ENCODE results near the gene MGAT4B. TPM values are rescaled to one million over a fixed set of nuclear protein-coding genes. Genes with fewer than 3 reads are reported as not detected.

The MGAT4B gene
- total RNA-seq, 1 donor from 2014 or later: 193 TPM

DNA sequence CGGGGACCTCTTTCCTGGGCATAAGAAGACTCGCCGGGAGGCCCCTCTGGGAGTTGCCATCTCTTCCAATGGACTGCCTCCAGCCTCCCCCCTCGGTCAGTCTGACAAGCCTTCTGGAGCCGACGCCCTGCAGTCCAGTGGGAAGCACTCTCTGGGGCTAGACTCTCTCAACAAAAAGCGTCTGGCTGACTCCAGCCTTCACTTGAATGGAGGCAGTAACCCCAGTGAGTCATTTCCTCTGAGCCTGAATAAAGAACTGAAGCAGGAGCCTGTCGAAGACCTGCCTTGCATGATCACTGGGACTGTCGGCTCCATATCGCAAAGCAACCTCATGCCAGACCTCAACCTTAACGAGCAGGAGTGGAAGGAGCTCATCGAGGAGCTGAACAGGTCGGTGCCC is 41.3 kb downstream of the MGAT4B start:
- DNase-seq (ENCODE audit: low read depth) (peak; percentile 92), FAIRE-seq (peak; percentile 34)
- Histone ChIP-seq H3K4me2 (ENCODE audit: low read length) (peak overlapping the region; percentile 80), H3K4me3 (ENCODE audit: insufficient read depth, low read depth, low read length) (peak overlapping the region; percentile 9), H3K4me1 (ENCODE audit: insufficient read depth, low read length) (peaks cover 60% of the 10 kb centered on the region), H4K20me1 (ENCODE audit: insufficient read depth, low read length) (peaks cover 41% of the 10 kb centered on the region), H2AFZ (ENCODE audit: low read depth, low read length) (no peak overlapping the region), H3K36me3 (ENCODE audit: insufficient read depth, low read length) (peaks cover 9% of the 10 kb centered on the region), H3K79me2 (ENCODE audit: insufficient read depth, low read length) (peaks cover 67% of the 10 kb centered on the region), H3K27ac (ENCODE audit: low read depth, low read length) (peak overlapping the region; percentile 81), H3K9ac (ENCODE audit: low read length) (peak overlapping the region; percentile 63), H3K9me3 (ENCODE audit: insufficient read depth, low read depth, low read length) (no peaks in the 10 kb centered on the region), H3K27me3 (ENCODE audit: insufficient read depth, low read length) (no peaks in the 10 kb centered on the region)
- Mint-ChIP-seq H3K27ac (ENCODE audit: unreplicated experiment) (peak overlapping the region; percentile 89), H3K4me1 (ENCODE audit: low read depth, unreplicated experiment) (peaks cover 68% of the 10 kb centered on the region), H3K36me3 (ENCODE audit: low read depth, unreplicated experiment) (peaks cover 13% of the 10 kb centered on the region), H3K9me3 (ENCODE audit: unreplicated experiment) (no peaks in the 10 kb centered on the region), H3K4me3 (ENCODE audit: unreplicated experiment) (peak overlapping the region; percentile 76), H3K27me3 (ENCODE audit: low read depth, unreplicated experiment) (no peaks in the 10 kb centered on the region)
- TF ChIP-seq, protein P1, sequence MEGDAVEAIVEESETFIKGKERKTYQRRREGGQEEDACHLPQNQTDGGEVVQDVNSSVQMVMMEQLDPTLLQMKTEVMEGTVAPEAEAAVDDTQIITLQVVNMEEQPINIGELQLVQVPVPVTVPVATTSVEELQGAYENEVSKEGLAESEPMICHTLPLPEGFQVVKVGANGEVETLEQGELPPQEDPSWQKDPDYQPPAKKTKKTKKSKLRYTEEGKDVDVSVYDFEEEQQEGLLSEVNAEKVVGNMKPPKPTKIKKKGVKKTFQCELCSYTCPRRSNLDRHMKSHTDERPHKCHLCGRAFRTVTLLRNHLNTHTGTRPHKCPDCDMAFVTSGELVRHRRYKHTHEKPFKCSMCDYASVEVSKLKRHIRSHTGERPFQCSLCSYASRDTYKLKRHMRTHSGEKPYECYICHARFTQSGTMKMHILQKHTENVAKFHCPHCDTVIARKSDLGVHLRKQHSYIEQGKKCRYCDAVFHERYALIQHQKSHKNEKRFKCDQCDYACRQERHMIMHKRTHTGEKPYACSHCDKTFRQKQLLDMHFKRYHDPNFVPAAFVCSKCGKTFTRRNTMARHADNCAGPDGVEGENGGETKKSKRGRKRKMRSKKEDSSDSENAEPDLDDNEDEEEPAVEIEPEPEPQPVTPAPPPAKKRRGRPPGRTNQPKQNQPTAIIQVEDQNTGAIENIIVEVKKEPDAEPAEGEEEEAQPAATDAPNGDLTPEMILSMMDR (IDR thresholded peaks at IDR 0.05; ENCODE audit: insufficient read depth, low read depth, low read length): no peak
- TF ChIP-seq EZH2 (IDR thresholded peaks at IDR 0.05; ENCODE audit: insufficient read depth, low read length): no peak

DNA sequence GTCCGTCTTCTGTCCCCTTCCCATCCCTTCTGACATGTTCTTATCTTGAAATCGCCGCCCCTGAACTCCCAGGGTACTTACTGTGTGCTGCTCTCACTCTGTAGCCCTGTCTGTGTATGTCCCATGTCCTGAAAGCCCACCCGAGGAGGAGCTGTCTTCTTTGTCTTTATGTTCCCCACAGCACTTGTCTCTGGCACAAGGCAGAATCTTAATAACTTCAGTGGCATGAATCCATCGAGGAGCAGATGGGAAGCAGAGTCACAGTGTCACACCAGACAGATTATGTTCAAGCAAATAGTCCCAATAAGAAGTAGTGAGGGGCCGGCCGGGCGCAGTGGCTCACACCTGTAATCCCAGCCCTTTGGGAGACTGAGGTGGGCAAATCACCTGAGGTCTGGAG is 42.6 kb downstream of the MGAT4B start:
- Mint-ChIP-seq H3K27ac (ENCODE audit: unreplicated experiment) (peak overlapping the region; percentile 94), H3K9me3 (ENCODE audit: unreplicated experiment) (no peaks in the 10 kb centered on the region), H3K36me3 (ENCODE audit: low read depth, unreplicated experiment) (peaks cover 7% of the 10 kb centered on the region), H3K4me3 (ENCODE audit: unreplicated experiment) (no peak overlapping the region), H3K4me1 (ENCODE audit: low read depth, unreplicated experiment) (peaks cover 79% of the 10 kb centered on the region), H3K27me3 (ENCODE audit: low read depth, unreplicated experiment) (no peaks in the 10 kb centered on the region)
- peaks cover 3% of the 10 kb centered on the region for H3K36me3 ChIP-seq (ENCODE audit: insufficient read depth, low read length)
- H3K4me1 ChIP-seq (ENCODE audit: insufficient read depth, low read length): peaks cover 60% of the 10 kb centered on the region
- no peak for DNase-seq (ENCODE audit: low read depth)
- peak overlapping the region; percentile 57 for H3K4me2 ChIP-seq (ENCODE audit: low read length)
- no peaks in the 10 kb centered on the region for H3K9me3 ChIP-seq (ENCODE audit: insufficient read depth, low read depth, low read length)
- TF ChIP-seq, protein P1 (IDR thresholded peaks at IDR 0.05; ENCODE audit: insufficient read depth, low read depth, low read length): no peak
- TF ChIP-seq EZH2 (IDR thresholded peaks at IDR 0.05; ENCODE audit: insufficient read depth, low read length): no peak
- H3K9ac ChIP-seq (ENCODE audit: low read length): peak overlapping the region; percentile 24
- H3K79me2 ChIP-seq (ENCODE audit: insufficient read depth, low read length): peaks cover 72% of the 10 kb centered on the region
- no peak for FAIRE-seq
- no peak overlapping the region for H2AFZ ChIP-seq (ENCODE audit: low read depth, low read length)
- H3K4me3 ChIP-seq (ENCODE audit: insufficient read depth, low read depth, low read length): no peak overlapping the region
- H3K27me3 ChIP-seq (ENCODE audit: insufficient read depth, low read length): no peaks in the 10 kb centered on the region
- H4K20me1 ChIP-seq (ENCODE audit: insufficient read depth, low read length): peaks cover 50% of the 10 kb centered on the region
- H3K27ac ChIP-seq (ENCODE audit: low read depth, low read length): peak overlapping the region; percentile 13

DNA sequence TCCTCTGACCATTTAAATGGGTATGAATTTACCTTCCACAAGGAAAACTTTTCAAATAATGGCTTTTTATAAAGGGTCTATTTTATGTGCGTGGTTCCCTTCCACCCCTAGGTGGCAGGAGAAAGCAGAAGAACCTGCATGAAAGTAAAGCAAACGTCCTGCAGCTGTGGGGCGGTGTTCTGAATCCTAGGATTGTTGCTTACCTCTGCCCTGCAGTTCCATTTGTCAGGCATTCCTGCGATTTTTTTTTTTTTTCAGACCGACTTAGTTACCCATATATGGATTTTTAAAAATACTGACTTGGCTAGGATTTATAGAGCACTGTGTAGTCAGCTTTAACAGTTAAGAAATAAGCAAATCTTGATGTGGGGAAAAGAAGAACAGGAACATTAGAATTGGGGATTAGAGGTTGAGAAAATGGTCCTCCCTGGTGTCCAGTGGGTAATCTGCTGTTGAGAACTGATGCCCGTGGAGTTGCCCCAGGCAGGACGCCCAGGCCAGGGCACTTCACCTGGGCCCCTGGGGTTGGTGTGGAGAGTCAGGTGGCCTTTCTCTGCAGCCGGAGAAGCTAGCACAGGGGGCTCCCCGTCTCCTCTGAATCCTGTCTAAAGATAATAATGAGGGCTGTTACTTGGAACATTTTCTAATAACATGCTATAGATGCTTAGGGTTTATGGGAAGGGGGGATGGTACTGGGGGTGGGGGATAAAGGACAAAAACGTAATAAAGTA is 43.3 kb downstream of the MGAT4B start:
- Histone ChIP-seq H3K9ac (ENCODE audit: low read length) (peak overlapping the region; percentile 24), H3K4me1 (ENCODE audit: insufficient read depth, low read length) (peaks cover 56% of the 10 kb centered on the region), H3K27ac (ENCODE audit: low read depth, low read length) (peak overlapping the region; percentile 30), H3K9me3 (ENCODE audit: insufficient read depth, low read depth, low read length) (no peaks in the 10 kb centered on the region), H3K4me2 (ENCODE audit: low read length) (peak overlapping the region; percentile 57), H3K4me3 (ENCODE audit: insufficient read depth, low read depth, low read length) (no peak overlapping the region), H3K27me3 (ENCODE audit: insufficient read depth, low read length) (no peaks in the 10 kb centered on the region), H3K79me2 (ENCODE audit: insufficient read depth, low read length) (peaks cover 72% of the 10 kb centered on the region), H2AFZ (ENCODE audit: low read depth, low read length) (no peak overlapping the region), H4K20me1 (ENCODE audit: insufficient read depth, low read length) (peaks cover 48% of the 10 kb centered on the region), H3K36me3 (ENCODE audit: insufficient read depth, low read length) (no peaks in the 10 kb centered on the region)
- DNase-seq (ENCODE audit: low read depth) (peak; percentile 87), FAIRE-seq (no peak)
- H3K4me3 Mint-ChIP-seq (ENCODE audit: unreplicated experiment): peak overlapping the region; percentile 18
- TF ChIP-seq, protein P1 (IDR thresholded peaks at IDR 0.05; ENCODE audit: insufficient read depth, low read depth, low read length): peak; percentile 96
- no peak for TF ChIP-seq EZH2 (IDR thresholded peaks at IDR 0.05; ENCODE audit: insufficient read depth, low read length)
- H3K27ac Mint-ChIP-seq (ENCODE audit: unreplicated experiment): peak overlapping the region; percentile 94
- H3K36me3 Mint-ChIP-seq (ENCODE audit: low read depth, unreplicated experiment): peaks cover 7% of the 10 kb centered on the region
- H3K9me3 Mint-ChIP-seq (ENCODE audit: unreplicated experiment): no peaks in the 10 kb centered on the region
- no peaks in the 10 kb centered on the region for H3K27me3 Mint-ChIP-seq (ENCODE audit: low read depth, unreplicated experiment)
- H3K4me1 Mint-ChIP-seq (ENCODE audit: low read depth, unreplicated experiment): peaks cover 76% of the 10 kb centered on the region
